ENCODE data around the gene PFN3. TPM values are rescaled to one million over a fixed set of nuclear protein-coding genes. Genes with fewer than 3 reads are reported as not detected.

The PFN3 gene
- total RNA-seq, 2 experiments from 2014 or later = not detected

DNA sequence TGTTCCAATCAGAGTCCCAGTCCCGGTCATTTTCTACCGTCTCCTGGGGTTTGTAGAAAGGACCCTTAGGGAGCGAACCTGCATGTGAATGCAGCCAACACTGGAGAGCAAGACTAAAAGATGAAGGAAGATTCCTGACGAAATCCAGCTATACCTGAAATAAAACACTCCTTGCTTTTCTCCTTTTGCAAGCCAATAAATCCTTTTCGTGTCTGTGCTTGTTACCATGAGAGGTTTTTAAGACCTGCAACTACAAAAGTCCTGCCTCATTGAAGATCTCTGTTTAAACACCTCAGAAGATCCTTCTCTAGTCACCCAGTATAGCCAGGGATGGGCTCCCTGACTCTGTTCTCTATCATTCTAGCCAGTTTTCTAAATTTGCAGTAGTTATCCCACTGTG, 26.2 kb downstream of the PFN3 start:
- POLR2A ChIA-PET = interaction anchor here (1.5 to 7.2 kb wide), 3 partner anchors 15 to 71 kb away, joined by 4 to 62 read pairs (median 9); partner anchors contain the start of gene RGS14
- DNase-seq = no peak
- CTCF ChIA-PET = interaction anchor here (6.3 to 7.2 kb wide), 2 partner anchors 14 to 15 kb away, joined by 47 to 94 read pairs; partner anchors contain the start of gene RGS14
- H3K27me3 Mint-ChIP-seq = no peaks in the 10 kb centered on the region
- H3K36me3 Mint-ChIP-seq (ENCODE audit: low read depth) = peaks cover 44% of the 10 kb centered on the region
- H3K4me3 Mint-ChIP-seq = peak overlapping the region; percentile 13
- no peaks in the 10 kb centered on the region for H3K9me3 Mint-ChIP-seq
- H3K27ac Mint-ChIP-seq = peak overlapping the region; percentile 45
- H3K4me1 Mint-ChIP-seq = peaks cover 59% of the 10 kb centered on the region

DNA sequence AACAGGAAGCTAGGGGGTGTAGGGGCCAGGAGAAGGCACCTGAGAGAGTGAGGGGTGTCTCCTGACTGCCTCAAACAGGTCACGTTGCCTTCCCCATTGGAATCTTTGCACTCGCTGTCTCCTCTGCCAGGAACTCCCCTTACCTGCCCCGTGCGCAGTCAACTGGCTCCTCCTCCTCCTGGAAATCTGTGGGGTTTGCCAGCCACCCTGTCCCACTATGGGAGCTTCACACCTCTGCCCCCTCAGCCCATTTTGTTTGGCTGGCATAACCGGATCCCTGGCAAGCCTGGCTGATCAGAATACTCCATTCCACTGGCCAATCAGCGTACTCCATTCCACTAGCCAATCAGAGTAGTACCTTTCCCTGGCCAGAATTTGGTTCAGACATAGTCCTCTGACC, 26.7 kb downstream of the PFN3 start:
- DNase-seq = no peak
- Mint-ChIP-seq H3K9me3 (no peaks in the 10 kb centered on the region), H3K4me3 (peak overlapping the region; percentile 13), H3K4me1 (peaks cover 59% of the 10 kb centered on the region), H3K36me3 (ENCODE audit: low read depth) (peaks cover 48% of the 10 kb centered on the region), H3K27me3 (no peaks in the 10 kb centered on the region), H3K27ac (peak overlapping the region; percentile 92)
- ChIA-PET CTCF (interaction anchor here (1.4 to 7.2 kb wide), 4 partner anchors 13 to 82 kb away, joined by 3 to 94 read pairs (median 28); partner anchors contain the start of gene RGS14), POLR2A (interaction anchor here (1.1 to 7.2 kb wide), 7 partner anchors 9 to 72 kb away, joined by 3 to 62 read pairs (median 5); partner anchors contain the start of genes LMAN2, RGS14 and SLC34A1)

DNA sequence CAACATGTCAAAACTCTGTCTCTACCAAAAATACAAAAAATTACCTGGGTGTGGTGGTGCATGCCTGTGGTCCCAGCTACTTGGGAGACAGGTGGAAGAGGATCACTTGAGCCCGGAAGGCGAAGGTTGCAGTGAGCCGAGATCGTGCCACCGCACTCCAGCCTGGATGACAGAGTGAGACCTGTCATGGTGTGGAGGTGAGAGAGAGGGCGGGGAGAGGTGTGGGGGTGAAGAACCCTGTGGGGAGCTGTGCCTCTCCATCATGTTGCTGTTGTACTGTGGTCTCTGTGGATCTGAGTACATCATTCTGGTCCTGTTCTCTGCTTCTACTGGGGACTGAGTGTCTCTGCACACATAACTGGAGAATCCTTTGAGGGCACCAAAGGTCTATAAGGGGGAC, 27.6 kb downstream of the PFN3 start:
- Mint-ChIP-seq H3K27ac (peak overlapping the region; percentile 92), H3K4me3 (peak overlapping the region; percentile 76), H3K27me3 (no peaks in the 10 kb centered on the region), H3K36me3 (ENCODE audit: low read depth) (peaks cover 56% of the 10 kb centered on the region), H3K4me1 (peaks cover 66% of the 10 kb centered on the region), H3K9me3 (no peaks in the 10 kb centered on the region)
- POLR2A ChIA-PET = interaction anchor here (1.1 to 7.2 kb wide), 14 partner anchors 9 to 126 kb away, joined by 3 to 62 read pairs (median 4); partner anchors contain the start of genes GRK6, LMAN2, RGS14 and SLC34A1
- CTCF ChIA-PET = interaction anchor here (0.5 to 7.2 kb wide), 12 partner anchors 9 to 262 kb away, joined by 3 to 94 read pairs (median 4); partner anchors contain the start of genes LMAN2 and RGS14
- no peak for DNase-seq

DNA sequence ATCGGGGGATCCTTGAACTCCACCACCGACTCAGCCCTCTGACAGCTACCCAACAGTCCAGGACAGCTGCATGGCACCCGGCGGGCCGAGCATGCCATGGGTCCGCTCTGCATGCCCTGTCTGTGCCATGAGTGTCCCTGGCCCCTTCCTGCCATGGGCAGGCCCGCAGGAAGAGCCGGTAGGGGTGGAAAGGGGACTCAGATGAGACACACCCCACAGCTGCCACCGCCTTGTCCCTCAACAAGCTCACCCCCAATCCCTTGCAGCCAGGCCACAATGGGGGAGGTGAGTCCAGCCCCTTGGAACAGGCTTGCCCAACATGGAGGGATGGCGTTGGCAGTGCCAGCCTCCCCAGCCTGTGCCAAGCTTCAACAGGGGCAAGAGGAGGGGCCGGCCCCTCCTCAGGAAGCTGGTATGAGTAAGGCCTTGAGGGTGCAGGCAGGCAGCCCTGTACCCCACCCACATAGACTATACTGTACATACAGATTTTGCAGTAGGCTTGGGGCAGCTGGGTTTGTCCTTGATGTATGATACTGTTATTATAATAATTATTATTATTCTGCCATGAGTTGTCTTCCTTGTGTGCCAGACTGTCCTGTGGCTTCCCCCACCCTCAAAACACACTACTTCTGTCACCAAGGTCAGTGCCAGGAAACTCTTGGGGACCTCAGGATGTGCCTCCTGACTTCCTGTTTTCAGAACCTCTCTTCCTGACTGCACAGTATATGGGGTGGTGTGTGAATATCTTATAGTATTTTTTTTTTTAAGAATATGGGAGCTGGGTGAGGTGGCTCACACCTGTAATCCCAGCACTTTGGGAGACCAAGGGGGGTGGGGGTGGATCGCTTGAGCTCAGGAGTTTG, 28.2 kb downstream of the PFN3 start:
- H3K27me3 Mint-ChIP-seq = no peaks in the 10 kb centered on the region
- H3K36me3 Mint-ChIP-seq (ENCODE audit: low read depth) = peaks cover 59% of the 10 kb centered on the region
- H3K4me3 Mint-ChIP-seq = peak overlapping the region; percentile 76
- ChIA-PET CTCF (interaction anchor here (0.5 to 7.2 kb wide), 14 partner anchors 7 to 261 kb away, joined by 3 to 94 read pairs (median 4); partner anchors contain the start of genes LMAN2 and RGS14), POLR2A (interaction anchor here (0.8 to 7.2 kb wide), 17 partner anchors 12 to 127 kb away, joined by 3 to 62 read pairs (median 5); partner anchors contain the start of genes GRK6, LMAN2, PRELID1 and RAB24)
- peak; percentile 61 for DNase-seq
- no peaks in the 10 kb centered on the region for H3K9me3 Mint-ChIP-seq
- H3K4me1 Mint-ChIP-seq = peaks cover 66% of the 10 kb centered on the region
- H3K27ac Mint-ChIP-seq = peak overlapping the region; percentile 92

DNA sequence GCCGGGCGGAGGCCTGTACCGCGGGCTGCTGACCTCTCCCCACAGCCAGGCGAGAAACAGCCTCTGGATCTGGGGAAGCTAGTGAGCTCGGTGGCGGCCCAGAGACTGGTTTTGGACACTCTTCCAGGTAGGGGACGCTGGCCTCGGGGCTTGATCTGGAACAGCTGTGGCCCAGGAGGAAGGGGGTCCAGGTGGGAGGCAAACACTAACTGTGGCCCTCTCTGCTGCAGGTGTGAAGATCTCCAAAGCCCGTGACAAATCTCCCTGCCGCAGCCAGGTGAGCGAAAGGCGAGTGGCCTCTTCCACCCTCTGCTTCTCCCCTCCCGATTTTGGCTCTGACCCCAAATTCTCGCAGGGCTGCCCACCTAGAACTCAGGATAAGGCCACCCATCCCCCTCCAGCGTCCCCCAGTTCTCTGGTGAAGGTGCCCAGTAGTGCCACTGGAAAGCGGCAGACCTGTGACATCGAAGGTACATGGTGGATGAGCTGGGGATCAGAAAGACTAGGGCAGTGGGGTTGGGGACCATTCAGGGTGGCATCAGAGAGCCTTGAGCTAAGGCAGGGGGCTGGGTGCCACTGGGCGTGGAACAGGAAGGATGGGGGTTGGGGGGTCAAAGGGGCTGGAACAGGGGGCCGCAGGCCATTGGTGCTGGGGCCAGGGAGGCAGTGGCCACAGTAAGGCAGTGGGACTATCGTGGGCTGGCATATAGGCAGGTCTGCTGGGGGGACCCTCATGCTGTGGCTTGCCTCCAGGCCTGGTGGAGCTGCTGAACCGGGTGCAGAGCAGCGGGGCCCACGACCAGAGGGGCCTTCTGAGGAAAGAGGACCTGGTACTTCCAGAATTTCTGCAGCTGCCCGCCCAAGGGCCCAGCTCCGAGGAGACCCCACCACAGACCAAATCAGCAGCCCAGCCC, 29.1 kb downstream of the PFN3 start:
- POLR2A ChIA-PET = interaction anchor here (0.9 to 7.2 kb wide), 14 partner anchors 8 to 100 kb away, joined by 3 to 62 read pairs (median 6); partner anchors contain the start of genes GRK6, LMAN2 and RGS14

DNA sequence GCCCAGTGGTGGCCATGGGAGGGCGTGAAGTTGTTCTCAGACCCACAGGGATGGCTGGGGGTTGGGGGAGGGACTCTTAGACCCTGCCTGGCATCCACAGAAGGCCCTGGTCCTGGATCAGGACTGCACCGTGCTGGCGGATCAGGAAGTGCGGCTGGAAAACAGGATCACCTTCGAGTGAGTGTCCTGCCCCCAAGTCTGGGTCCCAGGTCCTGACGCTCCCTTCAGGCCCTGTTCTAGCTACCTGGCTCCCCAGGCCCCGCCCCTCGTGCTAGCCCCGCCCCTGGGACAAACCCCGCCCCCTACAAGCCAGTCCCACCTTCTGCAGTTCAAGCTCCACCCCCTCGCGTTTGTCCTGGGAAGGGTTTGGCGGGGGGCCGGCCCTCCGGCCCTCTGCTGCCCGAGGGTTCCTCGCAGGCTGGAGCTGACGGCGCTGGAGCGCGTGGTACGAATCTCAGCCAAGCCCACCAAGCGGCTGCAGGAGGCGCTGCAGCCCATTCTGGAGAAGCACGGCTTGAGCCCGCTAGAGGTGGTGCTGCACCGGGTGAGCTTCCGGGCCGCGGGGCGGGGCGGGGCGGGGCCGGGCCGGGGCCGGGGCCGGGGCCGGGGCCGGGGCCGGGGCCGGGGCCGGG, 29.9 kb downstream of the PFN3 start:
- CTCF ChIA-PET = interaction anchor here (1.2 to 7.2 kb wide), 6 partner anchors 8 to 85 kb away, joined by 3 to 94 read pairs (median 16); partner anchors contain the start of gene RGS14
- Mint-ChIP-seq H3K27me3 (no peaks in the 10 kb centered on the region), H3K27ac (peak overlapping the region; percentile 56), H3K4me1 (peaks cover 70% of the 10 kb centered on the region), H3K36me3 (ENCODE audit: low read depth) (peaks cover 71% of the 10 kb centered on the region), H3K4me3 (peak overlapping the region; percentile 72), H3K9me3 (no peaks in the 10 kb centered on the region)
- DNase-seq = peak; percentile 79
- POLR2A ChIA-PET = interaction anchor here (0.6 to 7.2 kb wide), 12 partner anchors 9 to 85 kb away, joined by 3 to 62 read pairs (median 5); partner anchors contain the start of genes LMAN2, MXD3 and RGS14

More for the DNA sequence above, 29.1 kb downstream of the PFN3 start:
- H3K36me3 Mint-ChIP-seq (ENCODE audit: low read depth) = peaks cover 65% of the 10 kb centered on the region
- peak overlapping the region; percentile 76 for H3K4me3 Mint-ChIP-seq
- peaks cover 68% of the 10 kb centered on the region for H3K4me1 Mint-ChIP-seq
- CTCF ChIA-PET = interaction anchor here (0.8 to 7.2 kb wide), 10 partner anchors 8 to 84 kb away, joined by 3 to 94 read pairs (median 4); partner anchors contain the start of gene RGS14
- H3K27ac Mint-ChIP-seq = peak overlapping the region; percentile 92
- DNase-seq = no peak
- no peaks in the 10 kb centered on the region for H3K27me3 Mint-ChIP-seq
- no peaks in the 10 kb centered on the region for H3K9me3 Mint-ChIP-seq

DNA sequence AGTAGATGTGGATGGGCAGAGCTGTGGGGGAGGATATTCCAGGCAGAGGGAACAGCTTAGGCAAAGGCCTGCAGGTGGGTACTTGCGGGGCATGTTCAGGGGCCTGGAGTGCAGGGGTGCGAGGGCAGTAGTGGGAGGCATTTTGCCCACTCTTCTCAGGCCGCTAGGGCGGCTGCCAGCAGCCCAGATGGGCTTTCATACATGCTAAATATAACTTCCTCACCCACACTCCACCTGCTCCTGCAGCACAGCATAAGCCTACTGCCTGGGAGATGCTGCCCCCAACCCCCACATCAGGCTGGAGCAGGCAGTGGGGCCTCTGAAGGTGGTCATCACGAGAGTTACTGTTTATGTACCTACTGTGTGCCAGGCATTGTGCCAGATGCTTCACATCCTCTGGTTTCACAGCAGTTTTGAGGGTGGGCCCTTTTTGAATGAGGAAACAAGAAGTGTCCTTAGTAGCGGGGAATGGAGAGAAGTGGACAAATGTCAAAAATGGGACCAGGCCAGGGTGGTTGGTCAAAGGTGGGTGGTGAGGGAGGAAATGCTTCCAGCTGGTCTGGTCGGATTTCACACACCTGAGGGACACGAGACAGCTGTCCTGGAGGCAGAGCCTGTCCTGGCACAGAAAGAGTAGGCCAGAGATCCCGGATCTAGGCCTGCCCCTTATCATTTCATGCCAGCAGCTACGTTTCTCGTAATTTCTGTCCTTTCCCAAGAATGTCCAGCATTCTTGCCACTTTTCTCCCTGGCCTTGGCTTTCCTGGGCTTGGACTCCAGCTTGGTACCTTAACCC, 30.6 kb downstream of the PFN3 start:
- H3K27me3 Mint-ChIP-seq = no peaks in the 10 kb centered on the region
- H3K4me3 Mint-ChIP-seq = no peak overlapping the region
- POLR2A ChIA-PET = interaction anchor here (0.6 to 7.2 kb wide), 15 partner anchors 9 to 86 kb away, joined by 3 to 62 read pairs (median 4); partner anchors contain the start of genes LMAN2, MXD3 and RGS14
- peaks cover 71% of the 10 kb centered on the region for H3K4me1 Mint-ChIP-seq
- peaks cover 69% of the 10 kb centered on the region for H3K36me3 Mint-ChIP-seq (ENCODE audit: low read depth)
- H3K27ac Mint-ChIP-seq = peak overlapping the region; percentile 21
- CTCF ChIA-PET = interaction anchor here (0.9 to 7.2 kb wide), 17 partner anchors 8 to 131 kb away, joined by 3 to 94 read pairs (median 6); partner anchors contain the start of genes LMAN2, RGS14 and SLC34A1
- no peaks in the 10 kb centered on the region for H3K9me3 Mint-ChIP-seq
- DNase-seq = no peak

DNA sequence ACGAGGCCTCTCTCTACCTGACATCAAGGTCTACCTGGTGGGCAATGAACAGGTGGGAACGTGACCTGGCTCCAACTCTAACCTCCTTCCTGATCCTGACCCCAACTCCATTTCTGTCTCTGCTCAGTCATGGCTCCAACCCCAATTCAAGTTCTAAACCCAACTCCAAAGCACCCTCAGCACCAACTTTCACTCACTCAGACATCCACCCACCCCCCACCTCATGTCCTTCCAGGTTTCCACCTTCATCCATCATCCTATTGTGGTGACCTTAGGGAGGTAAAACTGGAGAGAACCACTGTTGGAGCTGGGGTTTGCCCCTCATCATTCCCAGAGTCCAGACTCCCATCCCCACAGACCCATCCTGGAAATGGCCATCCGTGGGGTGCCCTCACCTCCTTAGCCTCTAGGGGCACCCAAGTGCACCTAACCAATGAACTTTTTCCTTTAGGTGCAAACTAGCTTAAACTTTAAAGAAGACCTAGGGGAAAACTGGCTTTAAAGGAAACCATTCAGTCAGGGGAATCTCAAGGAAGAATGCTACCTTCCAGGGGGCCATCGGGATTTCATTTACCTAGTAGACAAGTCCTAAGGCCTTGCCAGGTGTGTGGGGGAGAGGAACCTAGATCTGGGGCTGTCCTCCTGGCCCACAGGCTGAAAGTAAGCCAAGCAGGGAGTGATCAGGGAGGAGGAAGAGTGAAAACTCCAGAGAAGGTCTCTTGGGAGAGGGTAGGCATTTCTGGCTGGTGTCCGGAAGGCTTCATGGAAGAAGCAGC, 31.4 kb downstream of the PFN3 start:
- ChIA-PET POLR2A (interaction anchor here (0.6 to 7.2 kb wide), 7 partner anchors 10 to 79 kb away, joined by 3 to 62 read pairs (median 4); partner anchors contain the start of genes LMAN2 and RGS14), CTCF (interaction anchor here (0.6 to 7.2 kb wide), 18 partner anchors 9 to 132 kb away, joined by 3 to 94 read pairs (median 6); partner anchors contain the start of genes LMAN2, RGS14 and SLC34A1)
- Mint-ChIP-seq H3K27ac (peak overlapping the region; percentile 21), H3K4me1 (peaks cover 73% of the 10 kb centered on the region), H3K4me3 (no peak overlapping the region), H3K27me3 (no peaks in the 10 kb centered on the region), H3K9me3 (no peaks in the 10 kb centered on the region), H3K36me3 (ENCODE audit: low read depth) (peaks cover 71% of the 10 kb centered on the region)
- DNase-seq = no peak

DNA sequence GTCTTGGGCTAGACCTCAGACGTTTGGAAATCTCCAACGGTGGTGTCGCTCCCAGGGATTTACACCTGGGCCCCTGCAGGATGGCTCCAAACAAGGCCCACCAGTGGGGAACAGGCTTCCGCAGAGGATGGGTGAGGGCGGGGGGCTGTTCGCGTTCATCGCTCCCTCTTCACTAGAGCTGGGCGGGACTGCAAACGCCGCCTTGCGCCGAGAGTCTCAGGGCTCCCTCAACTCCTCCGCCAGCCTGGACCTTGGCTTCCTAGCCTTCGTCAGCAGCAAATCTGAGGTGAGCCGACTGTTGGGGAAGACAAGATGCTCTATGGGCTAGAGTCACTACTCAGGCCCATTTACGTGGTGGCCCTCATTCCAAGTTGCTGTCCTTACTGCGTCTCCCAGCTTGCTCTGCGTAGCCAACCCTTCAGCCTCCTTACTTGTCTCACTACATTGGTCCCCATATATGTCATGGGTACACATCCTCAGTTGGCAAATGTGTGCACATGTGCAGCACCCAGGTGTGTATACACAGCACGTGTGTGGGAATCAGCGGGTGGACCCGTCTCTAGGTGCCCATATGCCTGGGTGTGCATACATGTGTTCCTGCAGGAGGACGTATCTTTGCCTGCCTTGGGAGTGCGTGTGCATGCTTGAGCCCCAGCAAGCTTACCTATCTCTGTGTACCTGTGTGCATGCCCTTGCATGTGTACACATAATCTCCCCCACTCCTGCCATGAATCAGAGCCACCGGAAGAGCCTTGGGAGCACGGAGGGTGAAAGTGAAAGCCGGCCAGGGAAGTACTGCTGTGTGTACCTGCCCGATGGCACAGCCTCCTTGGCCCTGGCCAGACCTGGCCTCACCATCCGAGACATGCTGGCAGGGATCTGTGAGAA, 32.2 kb downstream of the PFN3 start:
- H3K4me3 Mint-ChIP-seq = no peak overlapping the region
- ChIA-PET POLR2A (interaction anchor here (0.6 to 7.2 kb wide), 5 partner anchors 9 to 78 kb away, joined by 3 to 62 read pairs (median 13); partner anchors contain the start of genes LMAN2 and RGS14), CTCF (interaction anchor here (0.6 to 7.2 kb wide), 17 partner anchors 8 to 133 kb away, joined by 3 to 94 read pairs (median 4); partner anchors contain the start of genes LMAN2, RGS14 and SLC34A1)
- H3K9me3 Mint-ChIP-seq = no peaks in the 10 kb centered on the region
- DNase-seq = no peak
- H3K27ac Mint-ChIP-seq = no peak overlapping the region
- H3K4me1 Mint-ChIP-seq = peaks cover 73% of the 10 kb centered on the region
- no peaks in the 10 kb centered on the region for H3K27me3 Mint-ChIP-seq
- H3K36me3 Mint-ChIP-seq (ENCODE audit: low read depth) = peaks cover 66% of the 10 kb centered on the region
